Fibroblast of upper back skin (primary cell): ENCODE results near the gene SOX6.

Experiments
- DNase-seq: peaks from one replicate; pipeline ENCODE4 v3.0.0-alpha.2; 2013

SOX6 gene

DNA sequence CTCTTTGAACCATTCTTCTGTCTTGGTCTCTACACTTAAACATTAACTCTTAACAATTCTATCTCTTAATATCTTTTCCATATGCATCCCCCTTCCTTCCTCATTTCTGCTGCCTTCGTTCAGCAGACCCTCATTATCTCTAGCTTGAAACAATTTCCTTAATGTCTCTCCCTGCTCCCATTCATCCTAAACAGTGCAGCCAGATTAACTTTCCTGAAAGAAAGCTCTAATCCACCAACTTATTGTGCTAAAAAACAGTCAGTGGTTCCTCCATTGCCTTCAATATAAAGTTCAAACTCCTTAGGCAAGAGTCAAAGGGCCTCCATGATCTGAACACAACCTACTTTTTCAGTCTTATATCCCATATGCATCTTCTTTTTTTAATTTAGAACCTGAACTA is 42.5 kb downstream of the SOX6 start:
- no peak for DNase-seq

DNA sequence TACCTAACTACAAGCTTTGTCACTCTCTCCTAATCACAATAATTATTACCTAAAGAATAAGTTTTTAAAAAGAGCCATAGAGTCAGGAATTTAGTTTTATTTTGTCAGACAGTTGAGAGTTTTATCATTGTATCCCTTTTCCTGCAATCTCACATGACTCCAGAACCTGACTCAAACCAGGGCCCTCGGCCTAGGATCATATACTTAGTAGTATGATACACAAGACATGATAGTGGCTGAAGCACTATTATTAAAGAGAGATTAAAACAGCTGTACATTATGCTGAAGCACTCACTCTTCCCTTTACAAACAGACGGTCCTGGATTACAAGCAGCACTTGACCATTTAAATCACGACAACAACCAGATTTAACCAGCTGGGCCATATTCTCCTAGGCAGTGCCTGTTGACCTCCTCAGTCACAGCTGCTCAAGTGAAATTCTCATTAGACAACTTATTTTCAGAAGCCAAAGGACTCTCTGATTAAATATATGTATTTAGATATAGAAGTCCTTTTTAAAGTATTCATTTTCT is 44.0 kb downstream of the SOX6 start:
- DNase-seq = no peak

DNA sequence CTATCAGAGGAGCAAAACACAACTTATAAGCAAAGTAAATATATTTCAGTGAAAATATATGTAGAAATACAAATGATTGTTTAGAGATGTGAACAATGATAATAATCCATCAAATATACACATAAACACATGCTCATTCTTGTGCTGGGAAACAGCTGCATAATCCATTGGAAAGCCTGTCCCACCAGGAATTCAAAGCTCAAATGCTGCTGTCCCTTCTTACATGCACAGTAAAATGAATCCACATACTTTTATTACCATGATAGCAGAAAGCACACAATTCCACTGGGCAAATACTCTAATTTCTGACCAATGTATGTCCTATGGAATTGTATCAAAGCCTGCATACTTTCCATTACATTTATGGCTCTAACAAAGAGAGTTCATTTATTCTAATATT is 44.5 kb downstream of the SOX6 start:
- no peak for DNase-seq

DNA sequence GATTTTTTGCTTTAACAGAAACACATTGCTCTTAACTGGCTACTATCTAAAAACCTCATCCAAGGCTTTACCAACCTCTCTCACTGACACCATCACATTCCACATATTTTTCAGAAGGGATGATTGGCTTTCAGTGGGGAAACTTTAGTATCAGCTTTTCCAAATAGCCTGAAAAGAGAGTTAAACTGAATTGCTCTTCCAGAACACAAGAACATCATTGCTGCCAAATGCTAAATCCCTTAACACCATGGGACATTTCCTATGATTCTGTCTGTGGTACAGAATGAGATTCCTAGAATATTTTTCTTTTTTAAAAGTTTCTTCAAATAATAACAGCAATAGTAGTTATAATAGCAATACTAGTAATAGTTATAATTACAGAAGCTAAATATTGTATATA is 45.4 kb downstream of the SOX6 start:
- DNase-seq = peak; percentile 38

DNA sequence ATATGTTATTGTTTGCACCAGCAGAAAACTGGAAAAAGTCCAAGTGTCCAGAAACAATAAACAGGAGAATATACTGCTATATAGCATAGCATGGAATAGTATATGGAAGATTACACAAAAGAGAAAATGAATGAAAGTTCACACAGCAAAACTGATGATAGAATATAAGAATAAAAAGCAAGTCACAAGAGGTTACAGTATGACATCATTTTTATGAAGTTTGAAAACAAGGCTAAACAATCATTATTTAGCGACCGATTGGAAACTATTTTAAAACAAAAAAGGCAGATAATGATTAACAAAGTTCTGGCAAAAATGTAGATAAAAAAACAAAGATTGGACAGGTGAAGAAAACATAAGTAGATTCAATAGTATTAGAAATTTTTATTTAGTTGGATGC is 47.1 kb downstream of the SOX6 start:
- DNase-seq = no peak

DNA sequence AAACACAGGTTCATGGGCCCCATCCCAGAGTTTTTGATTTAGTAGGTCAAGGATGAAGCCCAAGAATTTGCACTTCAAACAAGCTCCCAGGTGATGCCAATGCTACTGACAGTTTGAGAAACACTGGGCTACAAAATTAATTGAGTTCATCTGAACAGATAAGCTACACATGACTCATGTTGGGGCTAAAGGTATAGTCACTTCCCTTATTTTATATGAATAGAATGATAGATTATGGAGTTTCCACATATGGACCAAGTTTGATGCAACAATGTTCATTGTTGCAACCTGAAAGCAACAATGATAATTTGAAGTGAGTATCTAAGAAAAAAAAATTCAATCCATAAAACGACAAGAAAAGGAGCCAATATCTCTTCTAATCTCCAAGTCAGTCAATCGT is 54.9 kb downstream of the SOX6 start:
- DNase-seq = no peak

DNA sequence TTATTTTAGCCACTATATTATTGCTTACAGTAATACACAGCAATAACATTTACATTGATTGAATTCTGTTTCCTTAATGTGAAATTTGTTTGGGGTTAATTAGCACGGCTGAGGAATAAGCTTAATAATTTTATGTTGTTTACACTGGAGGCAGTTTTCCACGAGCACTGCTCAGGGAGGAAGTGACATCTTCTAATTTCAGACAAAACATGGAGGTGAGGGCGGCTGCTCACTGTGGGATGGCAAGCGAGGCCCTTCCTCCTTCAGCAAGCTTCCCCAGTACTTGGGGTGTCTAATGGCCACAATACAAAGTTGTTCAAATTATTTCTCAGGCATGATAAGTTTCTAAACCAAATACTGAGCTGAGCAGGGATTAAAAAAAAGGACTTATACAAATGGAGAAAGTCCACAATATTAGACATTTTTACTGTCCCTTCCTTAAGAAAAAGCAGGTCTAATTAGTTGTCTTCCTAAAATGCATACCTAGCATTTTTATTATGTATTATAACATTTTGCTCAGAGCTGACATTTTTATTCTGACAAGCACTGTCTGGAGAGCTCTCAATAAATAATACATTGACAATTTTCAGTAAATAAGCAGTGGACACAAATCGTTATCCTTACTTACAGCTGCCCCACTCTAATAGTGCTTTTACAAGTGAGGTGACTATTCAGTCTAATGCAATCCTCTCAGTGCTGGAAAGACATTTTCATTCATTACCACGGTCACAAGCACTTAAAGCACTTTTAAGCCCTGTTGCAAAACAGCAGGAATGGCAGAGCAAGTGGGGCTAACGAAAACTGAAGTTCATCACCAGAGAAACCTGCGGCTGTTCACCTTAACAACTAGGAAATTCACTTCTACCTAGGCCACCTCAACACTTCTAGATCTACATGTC is 56.2 kb downstream of the SOX6 start:
- DNase-seq = no peak

DNA sequence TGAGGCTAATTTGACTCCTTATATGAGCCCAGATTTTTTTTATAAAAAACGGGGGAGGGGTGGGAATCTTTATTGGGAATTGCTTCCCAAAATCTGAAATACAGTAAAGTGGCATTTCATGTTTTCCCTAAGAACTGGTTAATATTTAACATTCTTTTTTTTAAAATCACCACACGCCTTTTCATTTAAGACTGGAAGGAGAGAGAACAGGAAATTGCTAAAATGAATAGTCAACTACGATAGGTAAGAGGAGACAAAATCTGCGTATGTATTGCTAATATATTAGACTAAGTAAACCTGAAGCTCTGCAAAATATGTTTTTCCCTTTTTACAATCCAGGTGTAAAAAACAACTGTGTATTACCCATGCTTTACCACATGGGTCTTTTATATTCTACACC is 57.0 kb downstream of the SOX6 start:
- no peak for DNase-seq

DNA sequence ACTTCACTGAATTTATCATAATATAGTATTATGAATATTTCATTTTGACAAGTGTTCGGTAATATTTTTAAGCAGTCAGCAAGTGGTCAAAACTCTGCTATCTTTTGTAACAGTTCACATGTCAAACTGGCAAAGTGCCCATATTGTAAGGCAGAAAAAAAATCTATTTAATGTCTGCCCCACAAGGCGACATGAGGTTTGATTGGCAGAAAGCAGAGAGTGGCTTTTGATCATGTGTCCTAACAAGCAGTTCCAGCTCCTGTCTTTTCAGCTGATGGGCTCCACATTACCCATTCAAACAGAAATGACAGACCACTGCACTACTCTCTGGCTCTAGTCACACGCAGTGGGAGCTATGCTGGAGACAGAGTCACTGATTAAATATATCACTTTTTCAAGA is 59.0 kb downstream of the SOX6 start:
- DNase-seq = no peak

DNA sequence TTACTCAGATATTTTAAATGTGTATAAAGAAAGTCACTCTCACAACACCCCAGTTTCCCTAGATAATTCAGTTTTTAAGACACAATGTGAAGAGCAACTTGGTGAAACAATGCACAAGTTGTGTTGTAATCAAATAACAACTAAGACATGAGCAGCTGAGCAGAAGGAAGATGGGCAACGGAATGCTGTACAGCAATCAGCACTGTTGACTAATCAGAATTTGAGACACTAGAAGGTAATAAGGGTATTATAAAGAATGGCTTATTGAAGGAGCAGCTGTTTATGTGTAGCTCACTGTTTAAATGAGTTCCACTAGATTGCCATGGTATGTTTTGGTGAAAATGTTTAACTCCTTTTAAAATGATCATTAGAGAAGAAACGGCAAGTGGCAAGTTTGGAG is 60.1 kb downstream of the SOX6 start:
- DNase-seq = no peak

DNA sequence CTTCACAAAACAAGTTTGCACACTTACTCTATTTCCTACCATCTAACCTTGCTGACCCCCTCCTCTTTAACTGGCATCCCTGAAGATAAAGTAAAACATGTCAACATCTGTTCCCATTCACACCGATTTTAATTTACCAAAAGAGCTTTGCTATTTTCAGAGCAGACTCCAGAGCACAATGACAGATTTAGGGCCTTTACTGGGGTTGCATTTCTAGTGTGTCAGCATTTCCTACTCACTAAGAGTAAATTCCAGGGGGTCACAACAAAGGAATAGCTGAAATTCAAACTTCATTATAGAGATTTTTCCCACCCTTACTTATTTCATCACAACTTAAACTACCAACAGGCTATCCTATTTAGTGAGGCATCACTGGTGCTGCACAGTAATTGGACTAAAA is 60.8 kb downstream of the SOX6 start:
- DNase-seq = no peak

DNA sequence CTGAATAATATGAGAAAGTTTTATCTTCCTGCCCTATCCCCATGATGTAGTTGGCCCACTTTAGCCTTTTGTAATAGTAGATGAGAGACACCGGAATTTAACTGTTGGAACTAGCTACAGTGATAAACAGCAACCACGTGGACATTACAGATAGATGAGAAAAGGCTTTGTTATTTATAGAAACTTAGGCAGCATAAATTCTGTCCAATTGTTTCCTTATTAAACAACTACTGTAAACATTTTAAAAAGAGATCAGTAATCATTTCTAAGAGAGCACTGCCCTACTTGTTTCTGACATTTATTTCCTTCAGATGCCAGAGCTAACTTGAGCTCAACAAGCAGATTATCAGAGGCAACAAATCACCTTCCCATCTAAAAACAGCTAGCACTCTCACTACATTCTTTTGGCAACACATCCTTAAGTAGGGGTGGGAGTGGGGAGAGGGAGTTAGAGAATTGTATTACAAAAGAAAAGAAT is 63.1 kb downstream of the SOX6 start:
- no peak for DNase-seq

DNA sequence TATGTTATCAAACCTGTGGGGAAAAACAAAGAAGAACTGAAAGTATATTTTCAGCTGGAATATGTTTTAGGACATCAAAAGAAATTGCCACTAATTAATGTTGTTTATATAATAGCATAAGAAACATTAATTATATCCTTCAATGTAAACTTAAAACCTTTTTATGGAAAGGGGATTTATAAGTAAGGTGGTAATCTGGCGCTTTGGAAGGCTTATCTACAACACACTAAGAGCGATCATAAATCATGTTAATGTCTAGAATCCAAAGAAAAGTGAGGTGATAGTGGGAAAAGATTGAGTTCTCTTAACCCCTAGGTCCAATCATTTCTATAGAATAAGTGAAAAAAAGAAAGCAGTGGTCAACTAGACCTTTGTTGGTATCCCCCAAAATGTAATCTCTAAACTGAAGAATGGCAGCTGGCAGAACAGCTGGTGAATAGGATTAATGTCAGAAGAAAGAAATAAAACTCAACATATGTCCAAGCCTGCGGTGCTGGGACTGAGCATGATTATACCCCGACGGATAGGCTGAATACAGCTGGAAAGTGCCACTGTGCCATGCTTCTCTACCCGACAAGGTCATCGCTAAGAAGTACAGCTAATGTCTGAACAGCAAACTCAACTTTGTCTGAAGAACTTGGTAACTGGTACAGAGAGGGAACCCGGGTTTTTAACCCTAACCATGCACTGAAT is 64.0 kb downstream of the SOX6 start:
- no peak for DNase-seq

DNA sequence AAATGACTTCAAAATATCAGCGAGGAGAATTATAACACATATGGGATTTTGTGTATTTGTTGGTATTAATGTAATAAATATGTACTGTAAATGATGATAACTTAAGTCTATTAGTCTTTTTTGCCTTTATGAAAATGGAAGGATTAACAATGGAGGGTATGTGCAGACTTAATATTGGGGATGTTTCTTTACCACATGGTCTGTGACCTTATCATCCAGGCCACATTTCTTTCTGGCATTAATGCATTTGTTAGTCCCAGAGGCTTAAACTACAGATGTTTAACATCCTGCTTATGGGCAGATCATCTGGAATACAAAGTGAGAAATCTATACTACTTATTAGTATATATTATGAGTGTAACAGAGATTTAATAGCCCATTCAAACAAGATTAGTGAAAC is 64.6 kb downstream of the SOX6 start:
- DNase-seq = no peak

DNA sequence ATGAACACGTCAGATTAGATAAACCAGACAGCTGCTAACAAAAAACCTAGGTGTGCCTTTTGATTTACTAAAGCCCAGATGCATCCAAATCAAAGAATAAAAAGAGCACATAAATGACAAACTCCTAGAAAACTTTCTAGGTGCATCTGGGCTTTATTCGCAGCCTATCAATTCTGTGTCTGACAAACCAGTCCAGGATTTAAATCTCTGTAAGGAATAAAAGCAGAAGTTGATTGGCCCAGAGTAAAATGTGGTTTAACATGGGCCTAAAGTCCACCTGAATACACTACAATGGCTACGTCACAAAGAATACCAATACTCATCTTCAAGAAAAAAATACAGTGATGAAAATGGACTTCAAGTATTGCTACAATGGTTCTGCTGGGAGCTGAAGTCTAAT is 66.8 kb downstream of the SOX6 start:
- DNase-seq = no peak

DNA sequence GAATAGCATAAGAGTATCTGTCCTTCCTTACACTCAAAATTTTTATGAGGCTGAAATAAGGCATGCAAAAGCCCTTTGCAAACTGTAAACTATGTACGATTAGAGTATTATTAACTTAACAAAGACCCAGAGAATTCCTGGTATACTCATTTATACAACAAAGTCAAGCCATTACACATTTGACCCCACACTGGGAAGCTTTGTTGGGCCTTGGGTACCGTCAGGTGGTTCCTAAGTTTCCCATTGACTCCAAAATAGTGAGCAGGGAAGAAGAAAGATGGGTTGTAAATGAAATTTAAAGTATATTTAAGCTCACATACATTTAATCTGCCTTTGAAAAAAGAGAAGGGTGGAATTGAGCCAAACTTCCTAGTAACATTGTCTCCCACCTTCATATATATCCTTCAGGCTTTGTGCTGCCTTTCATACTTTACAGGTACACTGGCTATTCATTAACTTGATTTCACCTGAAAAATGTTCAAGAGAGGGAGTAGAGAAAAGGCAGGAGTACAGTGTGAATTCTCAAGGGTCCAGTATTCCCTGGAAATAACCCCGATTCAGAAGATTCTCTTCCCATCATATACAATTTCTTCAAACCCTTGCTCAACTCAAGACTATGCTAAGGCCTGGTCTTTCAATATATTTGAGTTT is 68.6 kb downstream of the SOX6 start:
- DNase-seq = no peak

DNA sequence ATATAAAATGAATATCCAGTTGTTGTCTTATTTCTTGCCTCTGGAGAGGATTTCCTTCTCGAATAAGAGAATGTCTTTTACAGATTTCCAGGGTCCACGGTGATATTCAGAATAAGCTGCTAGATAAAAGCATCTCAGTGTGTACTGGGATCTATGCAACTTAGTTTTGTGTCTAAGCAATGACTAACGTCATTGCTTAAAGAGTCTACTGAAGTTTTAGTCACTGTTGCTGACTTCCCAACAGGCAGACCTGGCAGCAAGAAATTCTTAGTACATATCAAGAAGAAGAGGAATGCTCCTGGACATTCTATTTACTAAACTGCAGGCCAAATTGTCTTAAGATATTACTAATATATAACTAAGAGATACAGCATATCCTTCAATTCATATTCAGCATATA is 70.3 kb downstream of the SOX6 start:
- DNase-seq = no peak

DNA sequence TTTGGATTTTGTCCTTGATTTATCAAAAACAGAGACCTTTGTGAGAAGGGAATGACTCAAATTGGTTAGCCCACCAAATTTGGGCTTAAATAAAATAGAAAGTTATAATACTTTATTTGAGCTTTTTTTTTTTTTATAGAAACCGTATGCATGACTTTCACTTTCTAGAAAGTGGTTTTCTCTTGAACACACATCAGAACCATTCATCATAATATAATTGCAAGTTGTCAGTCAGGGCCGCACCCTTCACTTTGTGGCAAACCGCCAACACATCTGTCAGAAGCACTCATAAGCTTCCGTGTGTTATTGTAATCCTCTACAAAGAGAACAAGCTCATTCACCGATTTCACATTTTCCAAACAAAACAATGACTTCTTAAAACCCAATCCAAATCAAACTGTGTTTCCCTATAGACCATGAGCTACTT is 76.1 kb downstream of the SOX6 start:
- peak; percentile 24 for DNase-seq

DNA sequence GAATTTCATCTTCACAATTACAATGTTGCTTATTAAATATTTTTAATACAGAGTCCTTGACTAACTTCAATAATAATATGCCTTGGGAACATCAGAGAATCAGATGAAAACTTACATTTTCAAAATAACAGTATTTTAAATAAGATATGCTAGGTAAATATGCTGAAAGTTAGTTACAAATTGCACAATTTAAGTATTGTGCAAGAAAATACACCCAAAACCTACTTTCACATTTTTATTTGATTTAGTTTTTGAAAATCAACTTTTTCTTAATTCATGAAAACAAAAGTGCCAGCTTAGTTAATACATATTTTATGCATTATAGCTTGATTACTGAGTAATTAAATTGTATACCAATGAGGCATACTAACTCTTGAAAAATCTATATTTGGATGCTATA is 76.8 kb downstream of the SOX6 start:
- no peak for DNase-seq

DNA sequence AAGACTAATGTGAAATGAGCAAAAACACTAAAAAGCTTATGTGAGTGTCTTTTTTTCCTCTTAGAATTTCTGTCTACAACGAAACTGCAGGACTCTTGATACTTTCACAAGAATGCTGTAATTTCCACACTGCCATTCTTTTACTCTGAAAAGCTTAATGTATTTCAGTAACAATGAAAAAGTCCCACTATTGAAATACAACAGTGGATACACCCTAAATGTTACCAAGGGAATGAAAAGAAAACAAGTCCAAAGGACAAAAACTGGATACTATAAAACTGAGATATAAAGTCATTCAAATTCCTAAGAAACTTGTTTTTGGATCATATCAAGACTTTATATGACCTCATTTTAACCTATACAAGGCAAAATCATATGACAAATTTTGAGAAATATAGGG is 77.4 kb downstream of the SOX6 start:
- DNase-seq = no peak

DNA sequence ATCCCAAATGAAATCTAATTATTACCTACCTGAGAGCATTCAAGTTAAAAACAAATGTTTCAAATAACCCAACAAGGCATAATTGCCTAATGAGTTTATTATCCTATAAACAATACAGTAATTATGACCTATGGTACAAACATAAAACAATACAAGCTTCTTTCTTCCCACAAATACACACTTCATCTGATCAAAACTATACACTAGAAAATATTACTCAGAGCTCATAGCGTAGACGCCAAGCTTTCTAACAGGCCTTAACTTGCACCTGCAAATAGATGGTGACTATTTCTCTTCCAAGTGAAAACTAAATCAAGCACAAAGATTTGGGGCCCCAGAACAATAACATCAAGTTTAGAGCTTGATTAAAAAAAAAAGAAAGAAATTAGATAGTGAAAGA is 78.1 kb downstream of the SOX6 start:
- no peak for DNase-seq

DNA sequence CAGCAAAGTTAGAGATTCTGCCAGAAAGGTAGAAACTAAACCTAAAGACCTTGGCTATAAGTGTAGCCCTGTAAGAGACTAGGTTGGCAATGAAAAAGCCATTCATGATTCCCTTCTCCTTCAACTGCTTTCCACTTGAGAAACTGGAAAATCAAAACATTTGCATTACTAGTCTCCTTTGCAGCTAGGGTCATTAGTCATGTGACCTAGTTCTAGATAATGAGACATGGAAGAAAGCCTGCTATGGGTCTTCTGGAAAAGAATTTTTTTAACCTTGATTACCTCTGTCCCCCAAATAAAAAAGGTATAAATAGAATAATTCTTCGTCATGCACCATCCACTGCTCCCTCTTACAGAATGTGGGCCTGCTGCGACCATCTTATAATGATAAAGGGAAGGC is 80.1 kb downstream of the SOX6 start:
- DNase-seq = no peak

DNA sequence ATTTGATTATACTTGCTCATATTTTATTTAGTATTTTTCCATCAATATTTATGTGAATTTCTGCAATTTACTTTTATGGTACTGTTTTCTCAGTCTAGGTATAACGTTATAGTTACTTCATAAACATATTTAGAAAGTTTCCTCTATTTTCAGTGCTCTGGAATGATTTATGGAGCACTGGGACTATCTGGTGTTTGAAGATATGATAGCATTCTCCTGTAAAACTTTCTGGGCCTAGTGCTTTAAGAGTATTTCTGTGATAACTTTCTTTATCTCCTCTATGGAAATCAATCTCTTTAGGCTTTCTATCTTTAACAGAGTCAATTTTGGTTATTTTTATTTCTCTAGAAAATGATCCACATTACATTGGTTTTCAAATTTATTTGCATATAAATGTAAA is 85.1 kb downstream of the SOX6 start:
- no peak for DNase-seq

DNA sequence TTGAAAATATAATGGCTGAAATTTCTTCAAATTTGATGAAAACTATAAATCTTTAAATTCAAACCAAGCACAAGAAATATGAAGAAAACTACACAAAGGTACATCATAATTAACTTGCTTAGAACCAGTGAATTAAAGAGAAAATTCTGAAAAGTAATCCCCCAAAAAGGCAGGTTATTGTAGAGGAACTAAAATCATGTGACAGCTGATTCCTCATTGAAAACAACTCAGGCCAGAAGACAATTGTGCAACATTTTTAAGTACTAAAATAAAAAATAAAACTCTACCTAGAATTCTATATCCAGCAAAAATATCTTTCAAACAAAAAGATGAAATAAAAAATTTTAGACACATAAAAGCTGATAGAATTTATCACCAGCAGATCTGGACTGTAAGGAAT is 90.3 kb downstream of the SOX6 start:
- DNase-seq = no peak
